Epithelial cell of proximal tubule (primary cell): Measurements from ENCODE around the gene ZKSCAN1. TPM values are rescaled to one million over a fixed set of nuclear protein-coding genes. Genes with fewer than 3 reads are reported as not detected.

Source experiments
- DNase-seq: peaks from one replicate; pipeline ENCODE4 v3.0.0-alpha.2; 2011; ENCODE audit warnings: low read depth
- H3K4me3 ChIP-seq: 2 replicates; pipeline ENCODE4 v1.5.1; 2011; ENCODE audit warnings: low read depth, mild to moderate bottlenecking, low read length
- total RNA-seq: library from RNA; depleted of rRNA; stranded (reverse); fragments of >200 nt; gene quantifications from 2 replicates; pipeline ENCODE4 v1.2.3, GENCODE V29; 2015
- TF ChIP-seq, protein P1 (sequence below): conservative IDR thresholded peaks from 2 replicates; pipeline ENCODE4 v1.5.1; 2012; ENCODE audit warnings: low read depth, mild to moderate bottlenecking, low read length

ZKSCAN1 gene
- total RNA-seq, 1 donor from 2014 or later, result 10.6 TPM

DNA sequence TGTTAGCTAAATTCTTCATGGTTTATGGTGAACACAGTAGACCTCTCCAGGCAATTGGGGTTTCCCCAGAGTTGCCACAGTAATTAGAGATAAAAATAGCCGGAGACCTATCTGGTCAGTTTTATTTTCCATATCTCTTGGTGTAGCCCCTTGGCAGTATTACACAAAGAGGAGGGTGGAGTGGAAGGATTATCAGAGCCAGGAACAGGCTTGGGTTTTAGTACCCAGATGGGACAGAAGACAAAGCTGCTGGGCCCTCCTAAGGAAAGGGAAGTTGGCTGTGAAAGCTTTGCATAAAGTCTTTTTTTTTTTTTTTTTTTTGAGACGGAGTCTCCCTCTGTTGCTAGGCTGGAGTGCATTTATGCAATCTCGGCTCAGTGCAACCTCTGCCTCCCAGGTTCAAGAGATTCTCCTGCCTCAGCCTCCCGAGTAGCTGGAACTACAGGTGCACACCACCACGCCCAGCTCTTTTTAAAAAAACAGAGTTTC is 43.9 kb downstream of the ZKSCAN1 start:
- TF ChIP-seq, protein P1, sequence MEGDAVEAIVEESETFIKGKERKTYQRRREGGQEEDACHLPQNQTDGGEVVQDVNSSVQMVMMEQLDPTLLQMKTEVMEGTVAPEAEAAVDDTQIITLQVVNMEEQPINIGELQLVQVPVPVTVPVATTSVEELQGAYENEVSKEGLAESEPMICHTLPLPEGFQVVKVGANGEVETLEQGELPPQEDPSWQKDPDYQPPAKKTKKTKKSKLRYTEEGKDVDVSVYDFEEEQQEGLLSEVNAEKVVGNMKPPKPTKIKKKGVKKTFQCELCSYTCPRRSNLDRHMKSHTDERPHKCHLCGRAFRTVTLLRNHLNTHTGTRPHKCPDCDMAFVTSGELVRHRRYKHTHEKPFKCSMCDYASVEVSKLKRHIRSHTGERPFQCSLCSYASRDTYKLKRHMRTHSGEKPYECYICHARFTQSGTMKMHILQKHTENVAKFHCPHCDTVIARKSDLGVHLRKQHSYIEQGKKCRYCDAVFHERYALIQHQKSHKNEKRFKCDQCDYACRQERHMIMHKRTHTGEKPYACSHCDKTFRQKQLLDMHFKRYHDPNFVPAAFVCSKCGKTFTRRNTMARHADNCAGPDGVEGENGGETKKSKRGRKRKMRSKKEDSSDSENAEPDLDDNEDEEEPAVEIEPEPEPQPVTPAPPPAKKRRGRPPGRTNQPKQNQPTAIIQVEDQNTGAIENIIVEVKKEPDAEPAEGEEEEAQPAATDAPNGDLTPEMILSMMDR, result no peak
- DNase-seq, result no peak
- no peak overlapping the region for H3K4me3 ChIP-seq

DNA sequence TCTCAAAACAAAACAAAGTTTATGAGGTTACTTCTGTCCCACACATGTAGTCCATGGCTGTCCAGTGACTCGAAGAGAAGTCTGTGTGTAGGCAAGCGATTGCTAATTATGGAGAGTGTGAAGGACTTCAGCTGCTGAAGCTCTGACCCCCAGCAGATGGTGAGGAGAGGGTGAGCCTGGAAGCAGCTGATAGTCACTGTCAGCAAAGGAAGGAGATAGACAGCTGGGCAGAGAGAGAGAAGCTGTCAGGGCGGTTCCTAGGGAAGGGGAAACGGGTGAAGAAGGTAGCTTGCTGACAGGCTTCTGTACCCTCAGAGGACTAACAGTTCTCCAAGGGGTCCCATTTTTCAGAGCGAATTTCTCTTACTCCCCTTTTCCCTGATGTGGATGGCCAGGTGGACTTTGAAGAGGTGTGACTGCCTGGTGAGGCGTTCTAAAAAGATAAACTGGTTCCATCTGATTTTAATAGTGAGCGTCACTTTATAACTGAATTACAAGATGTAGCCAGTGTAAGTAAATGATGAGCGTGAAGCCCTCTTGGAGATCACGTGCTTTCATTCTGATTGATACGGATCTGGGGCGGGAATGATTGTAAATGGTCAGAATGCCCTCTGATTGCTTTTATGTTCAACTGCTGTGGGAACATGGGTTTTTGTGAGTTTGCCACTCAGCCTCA is 46.3 kb downstream of the ZKSCAN1 start:
- TF ChIP-seq, protein P1, result no peak
- DNase-seq, result no peak
- H3K4me3 ChIP-seq, result no peak overlapping the region

DNA sequence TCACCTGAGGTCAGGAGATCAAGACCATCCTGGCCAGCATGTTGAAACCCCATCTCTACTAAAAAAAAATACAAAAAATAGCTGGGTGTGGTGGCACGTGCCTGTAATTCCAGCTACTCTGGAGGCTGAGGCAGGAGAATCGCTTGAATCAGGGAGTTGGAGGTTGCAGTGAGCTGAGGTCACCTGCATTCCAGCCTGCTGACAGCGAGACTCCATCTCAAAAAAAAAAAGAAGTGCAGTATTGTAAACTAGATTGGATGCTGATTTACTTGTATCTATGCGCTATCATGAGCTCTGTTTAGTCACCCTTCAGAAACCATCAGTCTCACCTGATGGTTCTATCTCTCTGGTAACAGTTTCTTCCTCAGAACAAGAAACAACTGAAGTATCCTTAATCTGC is 48.0 kb downstream of the ZKSCAN1 start:
- TF ChIP-seq, protein P1, result no peak

DNA sequence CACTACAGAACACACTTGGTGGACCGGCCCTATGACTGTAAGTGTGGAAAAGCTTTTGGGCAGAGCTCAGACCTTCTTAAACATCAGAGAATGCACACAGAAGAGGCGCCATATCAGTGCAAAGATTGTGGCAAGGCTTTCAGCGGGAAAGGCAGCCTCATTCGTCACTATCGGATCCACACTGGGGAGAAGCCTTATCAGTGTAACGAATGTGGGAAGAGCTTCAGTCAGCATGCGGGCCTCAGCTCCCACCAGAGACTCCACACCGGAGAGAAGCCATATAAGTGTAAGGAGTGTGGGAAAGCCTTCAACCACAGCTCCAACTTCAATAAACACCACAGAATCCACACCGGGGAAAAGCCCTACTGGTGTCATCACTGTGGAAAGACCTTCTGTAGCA is 48.8 kb downstream of the ZKSCAN1 start:
- H3K4me3 ChIP-seq, result no peak overlapping the region
- DNase-seq, result no peak
- TF ChIP-seq, protein P1, result no peak

More for the DNA sequence above, 48.0 kb downstream of the ZKSCAN1 start:
- no peak overlapping the region for H3K4me3 ChIP-seq
- no peak for DNase-seq

DNA sequence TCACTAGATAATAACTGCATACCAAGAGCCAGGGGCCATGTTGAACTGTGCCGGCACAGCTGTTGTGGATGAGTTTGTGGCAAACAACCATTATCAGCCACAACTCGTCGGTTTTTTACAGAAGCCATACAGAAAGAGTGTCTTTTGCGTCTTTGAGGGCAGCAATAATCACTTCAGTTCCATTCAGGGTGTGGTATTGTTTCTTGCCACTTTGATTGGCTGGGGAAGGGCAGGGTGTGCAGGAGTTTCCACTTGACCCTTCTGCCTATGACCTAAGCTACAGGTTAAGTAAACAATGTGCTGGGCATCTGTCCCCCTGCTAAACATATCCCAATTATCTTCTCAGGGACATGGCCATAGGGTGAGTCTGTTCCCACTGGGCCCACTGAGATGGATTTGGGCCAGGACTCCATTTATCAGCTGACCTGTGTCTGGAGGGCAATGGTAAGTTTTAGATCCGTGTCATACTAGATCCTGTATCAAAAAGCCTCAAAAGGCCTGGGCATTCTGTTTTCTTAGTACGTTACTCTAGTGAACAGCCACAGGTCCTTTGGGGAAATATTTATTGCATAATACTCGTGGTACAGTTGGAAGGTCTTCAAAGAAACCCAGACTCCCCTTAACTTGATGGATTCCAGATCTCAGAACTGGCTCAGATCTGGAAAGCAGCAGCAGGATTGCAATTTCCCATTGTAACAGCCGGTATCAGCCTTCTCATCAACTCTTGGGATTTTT is 50.2 kb downstream of the ZKSCAN1 start:
- DNase-seq, result no peak
- H3K4me3 ChIP-seq, result no peak overlapping the region
- TF ChIP-seq, protein P1, result no peak

DNA sequence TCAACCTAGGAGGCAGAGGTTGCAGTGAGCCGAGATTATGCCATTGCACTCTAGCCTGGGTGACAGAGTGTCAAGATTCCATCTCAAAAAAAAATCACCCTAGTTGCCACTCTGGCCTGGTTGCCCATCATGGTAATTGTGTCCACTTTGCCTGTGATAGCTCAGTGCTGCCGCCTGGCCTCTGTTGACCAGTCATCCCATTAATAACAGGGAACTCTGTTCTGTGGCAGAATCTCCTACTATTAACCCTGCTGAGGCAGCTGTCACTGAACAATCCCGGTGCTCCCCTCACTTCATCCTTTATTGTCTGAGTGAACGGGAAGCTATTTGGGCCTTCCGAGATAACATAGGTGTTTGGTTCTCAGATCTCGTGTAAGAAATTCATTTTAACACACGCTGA is 51.6 kb downstream of the ZKSCAN1 start:
- TF ChIP-seq, protein P1, result no peak
- H3K4me3 ChIP-seq, result no peak overlapping the region
- no peak for DNase-seq
